Right kidney (tissue), 9 donors: ENCODE results near the gene SLC25A31.

Source experiments
- DNase-seq: peaks from one replicate; pipeline ENCODE4 v3.0.0-alpha.2; 2016
- long read RNA-seq, 8 donors: transcript quantifications; one replicate each; lab custom pipeline, GENCODE V29; 2026

Gene SLC25A31
- long read RNA-seq, donor 1, result 0 reads
- long read RNA-seq, donor 2, result 0 reads
- long read RNA-seq, donor 3, result 0 reads
- long read RNA-seq, donor 4, result 0 reads
- long read RNA-seq, donor 5, result 0 reads
- long read RNA-seq, donor 6, result 0 reads
- long read RNA-seq, donor 7, result 0 reads
- long read RNA-seq, donor 8, result 0 reads

DNA sequence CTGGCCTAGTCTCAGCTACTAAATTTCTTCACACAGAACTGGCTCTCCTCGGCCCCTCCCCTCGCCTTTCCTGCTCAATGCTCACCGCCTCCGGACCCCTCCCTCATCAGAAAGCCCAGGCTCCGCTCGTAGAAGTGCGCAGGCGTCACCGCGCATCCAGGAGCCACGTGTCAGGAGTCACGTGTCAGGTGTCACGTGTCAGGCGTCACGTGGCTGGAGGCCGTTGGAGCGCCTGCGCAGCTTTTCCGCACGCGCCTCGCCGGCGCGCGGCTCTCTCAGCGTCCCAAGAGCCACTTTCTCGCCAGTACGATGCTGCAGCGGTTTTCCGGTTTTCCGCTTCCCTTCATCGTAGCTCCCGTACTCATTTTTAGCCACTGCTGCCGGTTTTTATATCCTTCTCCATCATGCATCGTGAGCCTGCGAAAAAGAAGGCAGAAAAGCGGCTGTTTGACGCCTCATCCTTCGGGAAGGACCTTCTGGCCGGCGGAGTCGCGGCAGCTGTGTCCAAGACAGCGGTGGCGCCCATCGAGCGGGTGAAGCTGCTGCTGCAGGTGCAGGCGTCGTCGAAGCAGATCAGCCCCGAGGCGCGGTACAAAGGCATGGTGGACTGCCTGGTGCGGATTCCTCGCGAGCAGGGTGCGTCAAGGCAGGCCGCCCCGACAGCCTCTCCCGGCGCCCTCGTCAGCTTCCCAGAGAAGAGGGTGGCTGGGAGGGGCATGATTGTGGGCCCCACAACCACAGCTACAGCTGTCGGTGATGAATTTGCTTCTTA, at the start of gene SLC25A31:
SLC25A31 (plus strand) TSS at position 259 of the 772 bp plus-strand sequence; CDS start at position 405, 146 bp downstream.
- DNase-seq, result no peak

DNA sequence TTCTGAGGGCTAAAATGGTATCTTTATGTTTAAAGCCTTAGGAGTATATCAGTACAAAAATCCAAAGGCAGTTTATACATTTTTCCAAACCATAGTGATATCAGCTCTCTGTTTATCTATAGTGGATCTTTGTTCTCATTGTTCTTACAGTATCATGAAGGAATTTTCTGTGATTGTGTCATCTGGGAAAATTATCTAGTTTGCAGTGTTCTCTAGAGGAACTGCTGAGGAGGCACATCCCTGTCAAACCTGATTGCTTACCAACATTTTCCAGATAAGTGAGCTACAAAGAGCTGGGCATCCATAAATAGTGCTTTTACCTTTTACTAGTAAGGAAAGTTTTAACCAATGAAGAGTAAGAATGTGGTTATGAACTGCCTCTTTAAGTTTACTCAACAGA, 44.9 kb upstream of the SLC25A31 start:
- DNase-seq, result no peak

DNA sequence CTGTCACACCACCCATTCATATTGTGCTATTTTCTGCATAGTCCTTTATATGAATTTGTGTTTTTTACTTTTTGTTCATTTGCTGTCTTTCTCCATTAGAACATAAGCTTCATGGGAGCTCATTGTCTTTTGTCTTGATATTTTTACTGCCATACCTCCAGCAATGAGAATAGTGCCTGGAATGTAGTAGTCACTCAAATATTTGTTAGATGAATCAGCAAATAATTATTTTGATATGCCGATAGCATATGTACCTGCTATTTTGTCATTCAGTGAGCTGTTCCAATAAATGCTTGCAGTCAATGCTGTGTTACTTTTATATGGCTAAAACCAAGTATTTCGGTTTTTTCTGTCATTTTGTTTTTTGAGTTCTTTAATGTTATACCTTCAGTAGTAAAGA, 43.5 kb upstream of the SLC25A31 start:
- DNase-seq, result no peak

GRCh38 chr4:127687580-127687979, 42.6 kb upstream of the SLC25A31 start:
- DNase-seq, result no peak

DNA sequence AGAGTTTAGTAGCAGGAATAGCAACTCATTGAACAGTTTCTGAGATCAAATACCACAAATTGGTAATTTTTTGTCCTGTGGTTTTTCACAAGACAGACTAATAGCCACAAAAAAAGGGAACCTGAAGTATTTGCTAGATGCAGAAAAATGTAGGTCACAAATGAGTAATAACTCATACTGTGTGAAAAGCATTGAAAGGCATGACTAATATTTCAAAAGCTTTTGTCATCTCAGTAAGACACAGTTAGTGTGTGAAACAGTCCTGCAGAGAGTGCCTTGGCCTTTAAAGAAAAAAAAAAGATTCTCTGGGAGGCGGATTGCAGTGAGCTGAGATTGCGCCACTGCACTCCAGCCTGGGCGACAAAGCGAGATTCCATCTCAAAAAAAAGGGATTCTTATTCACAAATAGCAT, 31.4 kb upstream of the SLC25A31 start:
- no peak for DNase-seq

DNA sequence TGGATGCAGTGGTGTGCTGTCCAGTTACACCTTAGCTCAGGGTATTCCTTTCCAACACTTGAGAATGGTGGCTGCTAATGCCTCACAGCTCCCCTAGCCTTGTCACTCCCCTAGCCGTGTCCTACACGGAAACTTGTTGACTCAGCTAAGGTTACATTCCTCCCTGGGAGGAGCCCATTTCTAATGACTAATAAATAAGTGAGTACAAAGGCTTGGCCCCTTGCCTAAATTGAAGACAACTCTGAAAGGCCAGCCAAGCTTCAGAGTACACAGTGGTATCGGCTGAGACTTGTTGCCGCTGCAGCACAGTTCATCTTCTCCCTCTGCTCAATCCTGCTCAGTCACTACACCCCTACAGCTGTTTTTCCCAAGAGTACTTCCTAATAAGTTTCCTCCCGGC, 21.2 kb upstream of the SLC25A31 start:
- DNase-seq, result no peak

DNA sequence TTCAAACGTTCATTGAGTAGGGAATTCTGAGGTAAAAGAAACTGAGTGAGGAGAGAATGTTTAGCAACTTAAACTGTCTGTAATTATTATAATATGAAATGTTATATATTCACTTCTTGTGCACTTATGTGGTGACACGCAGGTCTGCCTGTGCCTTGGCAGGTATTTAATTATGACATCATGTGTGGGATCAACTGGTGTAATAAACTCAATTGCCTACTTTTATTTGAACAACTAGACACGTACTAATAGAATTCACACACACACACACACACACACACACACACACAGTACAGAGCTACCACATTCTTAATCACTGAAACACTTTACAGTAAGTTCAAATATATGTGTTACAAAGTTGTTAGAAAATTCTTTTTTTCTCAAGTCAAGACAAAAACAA, 20.7 kb upstream of the SLC25A31 start:
- DNase-seq, result no peak

GRCh38 chr4:127731406-127731805, 1.2 kb downstream of the SLC25A31 start:
- DNase-seq, result no peak

DNA sequence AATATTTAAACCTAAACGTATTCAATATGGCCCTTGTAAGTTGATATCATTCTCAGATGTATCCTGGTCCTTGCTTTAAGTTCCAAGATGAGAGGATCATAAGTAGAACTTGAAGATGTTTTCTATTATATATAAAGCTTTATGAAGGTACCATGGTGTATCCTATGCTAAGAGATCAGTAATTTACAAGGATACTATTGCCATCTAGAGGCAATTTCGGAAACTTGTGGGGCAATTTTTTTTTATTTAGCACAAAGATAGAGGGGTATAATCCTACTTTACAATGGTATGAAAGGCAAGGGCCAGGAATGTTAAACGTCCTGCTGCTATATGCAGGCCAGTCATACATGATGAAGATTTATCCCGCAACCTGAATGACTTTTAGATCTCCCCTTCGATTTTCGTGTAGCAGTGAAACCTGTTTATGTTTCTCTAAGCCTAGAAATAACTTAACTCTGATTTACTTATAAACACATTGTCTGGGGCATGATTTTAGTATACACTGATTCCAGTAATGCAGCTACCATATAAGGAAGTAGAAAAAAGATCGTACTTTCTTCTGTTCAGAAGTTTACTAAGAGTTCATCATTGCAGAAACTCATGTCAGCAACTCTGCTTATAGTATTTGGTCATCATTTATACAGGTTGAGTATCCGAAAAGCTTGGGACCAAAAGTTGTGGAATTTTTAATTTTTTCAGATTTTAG, 2.6 kb downstream of the SLC25A31 start:
- peak; percentile 5 for DNase-seq

DNA sequence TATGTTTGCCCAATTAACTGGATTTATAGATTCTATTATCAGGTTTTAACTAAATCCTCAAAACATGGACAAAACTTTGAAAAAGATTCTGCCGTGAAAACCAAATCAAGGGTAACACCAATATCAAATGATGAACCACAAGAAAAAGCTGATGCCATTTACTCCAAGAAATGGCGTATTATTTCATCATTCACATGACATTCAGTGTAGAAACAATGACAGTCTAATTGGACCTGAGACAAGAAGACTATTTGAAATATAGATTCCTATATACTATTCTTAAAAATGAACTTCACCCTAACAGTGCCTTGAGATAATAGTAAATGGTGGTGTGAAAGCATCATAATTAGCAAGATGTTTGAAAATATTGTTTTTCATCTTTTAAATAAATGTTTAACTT, 4.8 kb downstream of the SLC25A31 start:
- DNase-seq, result no peak

GRCh38 chr4:127737295-127737694, 7.1 kb downstream of the SLC25A31 start:
- no peak for DNase-seq

DNA sequence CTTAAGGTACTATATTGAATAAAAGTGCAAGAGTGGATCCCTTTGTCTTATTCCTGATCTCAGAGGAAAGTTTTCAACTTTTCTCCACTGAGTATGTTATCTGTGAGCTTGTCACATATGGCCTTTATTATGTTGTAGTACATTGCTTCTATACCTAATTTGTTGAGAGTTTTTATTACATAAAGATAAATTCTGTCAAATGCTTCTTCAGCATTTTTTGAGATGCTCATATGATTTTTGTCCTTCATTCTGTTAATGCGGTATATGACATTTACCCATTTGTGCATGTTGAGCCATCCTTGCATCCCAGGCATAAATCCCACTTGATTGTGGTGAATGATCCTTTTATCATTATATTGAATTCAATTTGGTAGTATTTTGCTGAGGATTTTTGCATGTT, 11.0 kb downstream of the SLC25A31 start:
- no peak for DNase-seq

- no peak for DNase-seq
These were observed 17.7 kb downstream of the SLC25A31 start for GRCh38 chr4:127747883-127748282.

GRCh38 chr4:127748957-127749356, 18.8 kb downstream of the SLC25A31 start:
- no peak for DNase-seq

DNA sequence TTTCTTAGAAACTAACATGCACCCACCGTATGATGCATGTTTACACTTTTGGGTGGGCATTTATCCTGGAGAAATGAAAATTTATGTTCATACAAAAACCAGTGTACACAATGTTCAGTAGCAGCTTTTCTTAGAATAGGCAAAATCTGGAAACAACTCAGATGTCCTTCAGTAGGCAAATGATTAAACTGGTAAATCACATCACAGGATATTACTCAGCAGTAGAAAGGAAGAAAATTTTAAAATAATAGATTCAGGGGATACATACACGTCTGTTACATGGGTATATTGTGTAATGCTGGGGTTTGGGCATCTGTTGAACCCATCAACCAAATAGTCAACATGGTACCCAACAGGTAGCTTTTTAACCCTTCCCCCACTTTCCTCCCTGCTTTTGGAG, 26.7 kb downstream of the SLC25A31 start:
- DNase-seq, result no peak

DNA sequence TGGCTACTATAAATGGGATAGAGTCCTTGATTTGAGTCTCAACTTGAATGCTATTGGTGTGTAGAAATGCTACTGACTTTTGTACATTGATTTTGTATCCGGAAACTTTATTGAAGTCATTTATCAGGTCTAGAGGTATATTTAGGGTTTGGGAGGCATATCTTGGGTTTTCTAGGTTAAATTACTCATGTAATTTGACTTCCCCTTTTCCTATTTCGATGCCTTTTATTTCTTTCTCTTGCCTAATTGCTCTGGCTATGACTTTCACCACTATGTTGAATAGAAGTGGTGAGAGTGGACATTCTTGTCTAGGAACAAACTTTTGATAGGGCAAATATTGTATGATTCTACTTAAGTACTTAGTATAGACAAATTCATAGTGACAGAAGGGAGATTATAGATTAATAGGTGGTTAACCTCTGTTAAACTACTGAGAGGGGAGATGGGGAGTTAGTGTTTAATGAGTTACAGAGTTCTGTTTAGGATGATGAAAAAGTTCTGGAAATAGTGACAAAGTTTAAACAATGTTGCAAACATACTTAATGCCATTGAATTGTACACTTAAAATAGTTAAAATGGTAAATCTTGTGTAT, 29.1 kb downstream of the SLC25A31 start:
- no peak for DNase-seq

GRCh38 chr4:127759893-127760292, 29.7 kb downstream of the SLC25A31 start:
- DNase-seq, result no peak

- no peak for DNase-seq
These were observed 41.5 kb downstream of the SLC25A31 start for GRCh38 chr4:127771535-127772275.

- DNase-seq, result no peak
These were observed 42.8 kb downstream of the SLC25A31 start for GRCh38 chr4:127772769-127773671.

- DNase-seq, result no peak
These were observed 45.6 kb downstream of the SLC25A31 start for GRCh38 chr4:127775843-127776242.

DNA sequence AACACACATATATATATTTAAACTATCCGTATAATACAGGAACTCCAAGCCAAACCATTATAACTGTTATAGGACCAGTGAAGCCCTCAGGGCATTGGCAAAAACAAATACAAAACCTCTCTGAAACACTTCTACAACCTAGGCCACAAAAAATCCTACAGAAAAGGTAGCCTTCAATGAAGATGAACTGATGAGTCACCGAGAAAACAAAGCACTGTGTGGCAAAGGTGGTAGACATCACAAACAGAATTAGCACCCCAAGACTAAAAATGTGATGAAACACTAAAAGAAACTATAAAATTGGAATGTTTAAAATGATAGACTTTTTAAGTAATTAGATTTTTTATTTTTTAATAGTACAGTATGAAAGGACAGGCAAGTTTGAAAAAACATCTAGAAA, 46.4 kb downstream of the SLC25A31 start:
- DNase-seq, result no peak
